WTC11 (cell line): ENCODE data around the gene CPVL.

Experiments
- AR ChIP-seq: fragments of 250-450 bp; sonication (Bioruptor Pico); IDR thresholded peaks from 2 replicates; pipeline ENCODE4 v1.9.0; 2021; ENCODE audit warnings: mild to moderate bottlenecking
- CREM ChIP-seq: sonication (generic); formaldehyde crosslinking; IDR thresholded peaks from 2 replicates; pipeline ENCODE4 v1.8.1; 2022; ENCODE audit warnings: mild to moderate bottlenecking, missing genetic modification reagents, moderate library complexity
- CTCF ChIP-seq: fragments of 200-600 bp; IDR thresholded peaks from 2 replicates; pipeline ENCODE4 v1.8.0; 2022; ENCODE audit warnings: antibody characterized with exemption
- E2F1 ChIP-seq: sonication (generic); formaldehyde crosslinking; IDR thresholded peaks from 2 replicates; pipeline ENCODE4 v1.8.0; 2022; ENCODE audit warnings: mild to moderate bottlenecking, missing genetic modification reagents
- ELF4 ChIP-seq: sonication (generic); formaldehyde crosslinking; IDR thresholded peaks from 2 replicates; pipeline ENCODE4 v1.8.1; 2022; ENCODE audit warnings: low read depth, mild to moderate bottlenecking, moderate library complexity, missing genetic modification reagents
- FOXK1 ChIP-seq: sonication (generic); formaldehyde crosslinking; IDR thresholded peaks from 2 replicates; pipeline ENCODE4 v1.8.0; 2022; ENCODE audit warnings: mild to moderate bottlenecking, moderate library complexity, missing genetic modification reagents
- MXD4 ChIP-seq: fragments of 250-450 bp; sonication (Bioruptor Pico); IDR thresholded peaks from 2 replicates; pipeline ENCODE4 v1.8.0; 2021; ENCODE audit warnings: mild to moderate bottlenecking, moderate library complexity, borderline replicate concordance
- NFE2L1 ChIP-seq: sonication (generic); formaldehyde crosslinking; IDR thresholded peaks from 2 replicates; pipeline ENCODE4 v1.8.1; 2023; ENCODE audit warnings: missing genetic modification reagents
- SP1 ChIP-seq: sonication (generic); formaldehyde crosslinking; conservative IDR thresholded peaks from 2 replicates; pipeline ENCODE4 v1.8.1; 2022; ENCODE audit warnings: missing genetic modification reagents
- ZBTB43 ChIP-seq: sonication (generic); formaldehyde crosslinking; IDR thresholded peaks from 2 replicates; pipeline ENCODE4 v1.8.1; 2023; ENCODE audit warnings: mild to moderate bottlenecking, missing genetic modification reagents
- ZNF281 ChIP-seq: sonication (generic); formaldehyde crosslinking; IDR thresholded peaks from 2 replicates; pipeline ENCODE4 v1.8.0; 2023; ENCODE audit warnings: mild to moderate bottlenecking, missing genetic modification reagents

- TF ChIP-seq ZNF281 (CRISPR knock-in tag) (no peak), CTCF (no peak), ELF4 (CRISPR knock-in tag) (no peak), FOXK1 (CRISPR knock-in tag) (no peak), CREM (CRISPR knock-in tag) (no peak), SP1 (CRISPR knock-in tag) (no peak), MXD4 (CRISPR knock-in tag) (no peak), AR (CRISPR knock-in tag) (no peak), ZBTB43 (CRISPR knock-in tag) (no peak), NFE2L1 (no peak), E2F1 (no peak)
Measured at GRCh38 chr7:29066641-29067040, 79.7 kb downstream of the CPVL start.
